Measurements from ENCODE around the gene WFDC8.

- TF ChIP-seq FOXM1 (IDR thresholded peaks at IDR 0.05; ENCODE audit: borderline replicate concordance) (no peak), ZNF384 (IDR thresholded peaks at IDR 0.05) (no peak), BHLHE40 (IDR thresholded peaks at IDR 0.05; ENCODE audit: borderline replicate concordance) (no peak), TARDBP (IDR thresholded peaks at IDR 0.05) (no peak), CTBP1 (IDR thresholded peaks at IDR 0.05; ENCODE audit: borderline replicate concordance) (no peak), SUZ12 (IDR thresholded peaks at IDR 0.05) (no peak), NFRKB (IDR thresholded peaks at IDR 0.05) (no peak)
- TF ChIP-seq, protein P1, sequence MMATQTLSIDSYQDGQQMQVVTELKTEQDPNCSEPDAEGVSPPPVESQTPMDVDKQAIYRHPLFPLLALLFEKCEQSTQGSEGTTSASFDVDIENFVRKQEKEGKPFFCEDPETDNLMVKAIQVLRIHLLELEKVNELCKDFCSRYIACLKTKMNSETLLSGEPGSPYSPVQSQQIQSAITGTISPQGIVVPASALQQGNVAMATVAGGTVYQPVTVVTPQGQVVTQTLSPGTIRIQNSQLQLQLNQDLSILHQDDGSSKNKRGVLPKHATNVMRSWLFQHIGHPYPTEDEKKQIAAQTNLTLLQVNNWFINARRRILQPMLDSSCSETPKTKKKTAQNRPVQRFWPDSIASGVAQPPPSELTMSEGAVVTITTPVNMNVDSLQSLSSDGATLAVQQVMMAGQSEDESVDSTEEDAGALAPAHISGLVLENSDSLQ (IDR thresholded peaks at IDR 0.05), result no peak
Measured at GRCh38 chr20:45575931-45576330, 3.2 kb downstream of the WFDC8 start.
